ENCODE measurements around the gene FRMD4A.
"Not testable (repeated sequence)": the region's sequence is repeated elsewhere in the genome, so short reads cannot be mapped to it uniquely, and the experiment has no call there.

The FRMD4A gene

GRCh38 chr10:13787015-13787421 is 543.7 kb downstream of the FRMD4A start:
- DNase-seq (ENCODE audit: low spot score): no peak

- DNase-seq (ENCODE audit: low spot score): no peak
Observed at GRCh38 chr10:13784067-13784466, 546.7 kb downstream of the FRMD4A start.

- DNase-seq (ENCODE audit: low spot score): no peak
Observed at GRCh38 chr10:13779748-13780147, 551.0 kb downstream of the FRMD4A start.

- not testable (repeated sequence) for DNase-seq (ENCODE audit: low spot score)
Observed at GRCh38 chr10:13778693-13778960, 552.1 kb downstream of the FRMD4A start.

- peak; percentile 57 for DNase-seq (ENCODE audit: low spot score)
Observed at GRCh38 chr10:13776861-13777311, 553.8 kb downstream of the FRMD4A start.

GRCh38 chr10:13775786-13776775 is 554.6 kb downstream of the FRMD4A start:
- DNase-seq (ENCODE audit: low spot score): peak; percentile 78

GRCh38 chr10:13774303-13774893 is 556.3 kb downstream of the FRMD4A start:
- DNase-seq (ENCODE audit: low spot score): no peak

- no peak for DNase-seq (ENCODE audit: low spot score)
Observed at GRCh38 chr10:13773496-13774170, 557.1 kb downstream of the FRMD4A start.

GRCh38 chr10:13773043-13773442 is 557.7 kb downstream of the FRMD4A start:
- DNase-seq (ENCODE audit: low spot score): no peak

GRCh38 chr10:13771992-13772391 is 558.7 kb downstream of the FRMD4A start:
- no peak for DNase-seq (ENCODE audit: low spot score)

GRCh38 chr10:13770760-13771493 is 559.8 kb downstream of the FRMD4A start:
- no peak for DNase-seq (ENCODE audit: low spot score)

- DNase-seq (ENCODE audit: low spot score): no peak
Observed at GRCh38 chr10:13769946-13770345, 560.8 kb downstream of the FRMD4A start.

GRCh38 chr10:13767676-13768178 is 563.0 kb downstream of the FRMD4A start:
- DNase-seq (ENCODE audit: low spot score): no peak

GRCh38 chr10:13767148-13767547 is 563.6 kb downstream of the FRMD4A start:
- not testable (repeated sequence) for DNase-seq (ENCODE audit: low spot score)

- no peak for DNase-seq (ENCODE audit: low spot score)
Observed at GRCh38 chr10:13765641-13766341, 564.9 kb downstream of the FRMD4A start.

- DNase-seq (ENCODE audit: low spot score): no peak
Observed at GRCh38 chr10:13761490-13762091, 569.1 kb downstream of the FRMD4A start.

GRCh38 chr10:13759168-13759567 is 571.6 kb downstream of the FRMD4A start:
- no peak for DNase-seq (ENCODE audit: low spot score)

- DNase-seq (ENCODE audit: low spot score): no peak
Observed at GRCh38 chr10:13758756-13759155, 572.0 kb downstream of the FRMD4A start.

GRCh38 chr10:13758312-13758711 is 572.4 kb downstream of the FRMD4A start:
- no peak for DNase-seq (ENCODE audit: low spot score)

- DNase-seq (ENCODE audit: low spot score): no peak
Observed at GRCh38 chr10:13754277-13754676, 576.4 kb downstream of the FRMD4A start.

All from AG20443 (cell line).